Caco-2 (cell line): ENCODE results near the gene SLC35B4. TPM values are rescaled to one million over a fixed set of nuclear protein-coding genes. Genes with fewer than 3 reads are reported as not detected.

Experiments used
- BruUV-seq: library from RNA; stranded (reverse); fragments of 400-500 nt; replicated peaks from 2 replicates; lab custom pipeline; 2021; lab: Mats Ljungman, UMichigan
- CTCF ChIA-PET: fragments of 300-600 bp; sonication (Branson Sonifier 250); formaldehyde crosslinking; loops from one replicate; lab custom pipeline; 2022; ENCODE audit warnings: antibody characterized with exemption; lab: Charles Lee
- POLR2A ChIA-PET: fragments of 300-600 bp; sonication (Branson Sonifier 250); formaldehyde crosslinking; loops from one replicate; lab custom pipeline; 2022; ENCODE audit warnings: antibody characterized with exemption; lab: Charles Lee
- DNase-seq, 2 experiments: peaks; one replicate each; pipeline versions ENCODE4 v3.0.0 to v3.0.0-alpha.2; 2020 to 2022
- H3K27me3 ChIP-seq: replicated peaks from 2 replicates; pipeline ENCODE4 v1.6.0; 2011; ENCODE audit warnings: low read length; ENCODE audit not compliant: control insufficient read depth, insufficient read depth
- H3K36me3 ChIP-seq: 2 replicates; pipeline ENCODE4 v1.5.1; 2011; ENCODE audit warnings: low read length; ENCODE audit not compliant: control insufficient read depth, insufficient read depth
- H3K4me1 ChIP-seq: fragments of 250-450 bp; sonication (Bioruptor Pico); 2 replicates; pipeline ENCODE4 v1.5.1; 2020; ENCODE audit warnings: mild to moderate bottlenecking
- H3K4me3 ChIP-seq: 2 replicates; pipeline ENCODE4 v1.5.1; 2011; ENCODE audit warnings: low read depth, mild to moderate bottlenecking, control low read depth, low read length
- H3K9me3 ChIP-seq: fragments of 250-450 bp; sonication (Bioruptor Pico); 2 replicates; pipeline ENCODE4 v1.5.1; 2020; ENCODE audit warnings: mild to moderate bottlenecking, moderate library complexity
- H3K27ac Mint-ChIP-seq: one replicate; pipeline ENCODE4 v1.8.0; 2022; ENCODE audit warnings: mixed read lengths; ENCODE audit not compliant: unreplicated experiment
- H3K27me3 Mint-ChIP-seq: one replicate; pipeline ENCODE4 v1.8.0; 2022; ENCODE audit warnings: mixed read lengths; ENCODE audit not compliant: insufficient read depth, unreplicated experiment
- H3K36me3 Mint-ChIP-seq: one replicate; pipeline ENCODE4 v1.8.0; 2022; ENCODE audit warnings: mild to moderate bottlenecking, mixed read lengths; ENCODE audit not compliant: insufficient read depth, unreplicated experiment
- H3K4me1 Mint-ChIP-seq: one replicate; pipeline ENCODE4 v1.8.0; 2022; ENCODE audit warnings: low read depth, mixed read lengths; ENCODE audit not compliant: unreplicated experiment
- H3K4me3 Mint-ChIP-seq: one replicate; pipeline ENCODE4 v1.8.0; 2022; ENCODE audit warnings: mild to moderate bottlenecking, moderate library complexity, mixed read lengths; ENCODE audit not compliant: unreplicated experiment
- H3K9me3 Mint-ChIP-seq: one replicate; pipeline ENCODE4 v1.8.0; 2022; ENCODE audit warnings: mixed read lengths; ENCODE audit not compliant: unreplicated experiment
- CTCF ChIP-seq, 2 experiments: fragments of 200-600 bp in 1 of 2; IDR thresholded peaks; 1 replicate in 1 of 2; 2 replicates in 1 of 2; pipeline versions ENCODE4 v1.5.1 to v1.8.0; 2011 to 2022; ENCODE audit warnings: antibody characterized with exemption in 1 of 2, control low read depth in 1 of 2, inconsistent platforms in 1 of 2, low read depth in 1 of 2, low read length in 1 of 2, mild to moderate bottlenecking in 1 of 2, moderate library complexity in 1 of 2; ENCODE audit not compliant: insufficient read depth in 1 of 2, severe bottlenecking in 1 of 2, unreplicated experiment in 1 of 2
- intact Hi-C: fragments of 100-400 bp; cut with micrococcal nuclease; formaldehyde crosslinking; loops from one replicate; pipeline ENCODE4 v1.10.0; 2022; ENCODE audit not compliant: unreplicated experiment
- total RNA-seq: library from RNA; stranded (reverse); gene quantifications from 2 replicates; pipeline ENCODE4 v1.2.3, GENCODE V29; 2022

Gene SLC35B4
- total RNA-seq, 1 experiment from 2014 or later = 18.2 TPM

- Histone ChIP-seq H3K4me3 (no peak overlapping the region), H3K9me3 (0 out of 2 replicates have a peak, but pooled peaks cover 4% of the 10 kb centered on the region), H3K36me3 (no peaks in the 10 kb centered on the region), H3K27me3 (no peaks in the 10 kb centered on the region), H3K4me1 (no peaks in the 10 kb centered on the region)
- intact Hi-C loops = no loop called here
- POLR2A ChIA-PET = no interaction called here
- DNase-seq = no peak
- TF ChIP-seq CTCF (IDR thresholded peaks at IDR 0.05; ENCODE audit: insufficient read depth in 1 of 2, low read depth in 1 of 2, low read length in 1 of 2, severe bottlenecking in 1 of 2, unreplicated experiment in 1 of 2) = no peak
- peaks cover 16% of the 10 kb centered on the region for H3K27me3 Mint-ChIP-seq
- no peak overlapping the region for H3K4me3 Mint-ChIP-seq
- BruUV-seq = no TSS peak
- CTCF ChIA-PET = no interaction called here
- no peaks in the 10 kb centered on the region for H3K9me3 Mint-ChIP-seq
- no peaks in the 10 kb centered on the region for H3K4me1 Mint-ChIP-seq
- no peaks in the 10 kb centered on the region for H3K36me3 Mint-ChIP-seq
- no peak overlapping the region for H3K27ac Mint-ChIP-seq
Measured at GRCh38 chr7:134324107-134324506, 7.4 kb upstream of the SLC35B4 start.

GRCh38 chr7:134320201-134320600, 3.5 kb upstream of the SLC35B4 start:
- no TSS peak for BruUV-seq
- Mint-ChIP-seq H3K36me3 (no peaks in the 10 kb centered on the region), H3K27ac (no peak overlapping the region), H3K4me1 (peaks cover 7% of the 10 kb centered on the region), H3K9me3 (no peaks in the 10 kb centered on the region), H3K4me3 (no peak overlapping the region), H3K27me3 (peaks cover 13% of the 10 kb centered on the region)
- no peak for DNase-seq
- CTCF ChIA-PET = no interaction called here
- no peaks in the 10 kb centered on the region for H3K4me1 ChIP-seq
- H3K36me3 ChIP-seq = no peaks in the 10 kb centered on the region
- POLR2A ChIA-PET = no interaction called here
- no peaks in the 10 kb centered on the region for H3K9me3 ChIP-seq
- intact Hi-C loops = no loop called here
- no peak overlapping the region for H3K4me3 ChIP-seq
- H3K27me3 ChIP-seq = no peaks in the 10 kb centered on the region
- TF ChIP-seq CTCF (IDR thresholded peaks at IDR 0.05; ENCODE audit: insufficient read depth in 1 of 2, low read depth in 1 of 2, low read length in 1 of 2, severe bottlenecking in 1 of 2, unreplicated experiment in 1 of 2) = no peak

- TF ChIP-seq CTCF (IDR thresholded peaks at IDR 0.05; ENCODE audit: insufficient read depth in 1 of 2, low read depth in 1 of 2, low read length in 1 of 2, severe bottlenecking in 1 of 2, unreplicated experiment in 1 of 2) = no peak
- Mint-ChIP-seq H3K4me1 (peaks cover 7% of the 10 kb centered on the region), H3K27ac (no peak overlapping the region), H3K4me3 (no peak overlapping the region), H3K9me3 (no peaks in the 10 kb centered on the region), H3K36me3 (no peaks in the 10 kb centered on the region), H3K27me3 (peaks cover 11% of the 10 kb centered on the region)
- no peaks in the 10 kb centered on the region for H3K9me3 ChIP-seq
- ChIA-PET POLR2A (no interaction called here), CTCF (no interaction called here)
- H3K4me1 ChIP-seq = no peaks in the 10 kb centered on the region
- no peak for DNase-seq
- H3K4me3 ChIP-seq = no peak overlapping the region
- no peaks in the 10 kb centered on the region for H3K27me3 ChIP-seq
- no TSS peak for BruUV-seq
- intact Hi-C loops = no loop called here
- H3K36me3 ChIP-seq = no peaks in the 10 kb centered on the region
Measured at GRCh38 chr7:134318443-134318842, 1.7 kb upstream of the SLC35B4 start.
